Neural progenitor cell (in vitro differentiated cells): ENCODE results near the gene PCGF5. TPM values are rescaled to one million over a fixed set of nuclear protein-coding genes. Genes with fewer than 3 reads are reported as not detected.
A peak's percentile ranks its signal among the peaks of the same experiment; 100 is the strongest.

Experiments
- DNase-seq: peaks from one replicate; pipeline ENCODE4 v3.0.0-alpha.2; 2016; ENCODE audit warnings: low spot score
- H2AFZ ChIP-seq: fragments of 200-600 bp; sonication (generic); replicated peaks from 2 replicates; pipeline ENCODE4 v1.6.1; 2016; ENCODE audit warnings: antibody characterized with exemption
- H3F3A ChIP-seq: fragments of 200-600 bp; sonication (generic); 2 replicates; pipeline ENCODE4 v1.6.1; 2016; ENCODE audit warnings: antibody characterized with exemption, low read depth
- H3K27ac ChIP-seq: fragments of 200-600 bp; sonication (generic); 2 replicates; pipeline ENCODE4 v1.5.1; 2016; ENCODE audit warnings: mild to moderate bottlenecking
- H3K27me3 ChIP-seq: fragments of 200-600 bp; sonication (generic); 2 replicates; pipeline ENCODE4 v1.6.1; 2016; ENCODE audit warnings: mild to moderate bottlenecking, moderate library complexity
- H3K36me3 ChIP-seq: fragments of 200-600 bp; sonication (generic); 2 replicates; pipeline ENCODE4 v1.5.1; 2016
- H3K4me1 ChIP-seq: fragments of 200-600 bp; sonication (generic); 2 replicates; pipeline ENCODE4 v1.6.1; 2016; ENCODE audit warnings: mixed run types
- H3K4me2 ChIP-seq: fragments of 200-600 bp; sonication (generic); 2 replicates; pipeline ENCODE4 v1.6.1; 2016
- H3K4me3 ChIP-seq: fragments of 200-600 bp; sonication (generic); 2 replicates; pipeline ENCODE4 v1.5.1; 2016
- H3K79me2 ChIP-seq: fragments of 200-600 bp; sonication (generic); 2 replicates; pipeline ENCODE4 v1.6.1; 2016; ENCODE audit warnings: low read depth
- H3K9ac ChIP-seq: fragments of 200-600 bp; sonication (generic); 2 replicates; pipeline ENCODE4 v1.6.1; 2016
- H3K9me3 ChIP-seq: fragments of 200-600 bp; sonication (generic); 2 replicates; pipeline ENCODE4 v1.5.1; 2016; ENCODE audit warnings: low read depth
- H4K20me1 ChIP-seq: fragments of 200-600 bp; sonication (generic); 2 replicates; pipeline ENCODE4 v1.6.1; 2016; ENCODE audit warnings: low read depth
- H3K27ac Mint-ChIP-seq: 3 replicates; pipeline ENCODE4 v1.8.0; 2021; ENCODE audit warnings: mixed read lengths
- H3K27me3 Mint-ChIP-seq: 2 replicates; pipeline ENCODE4 v1.8.0; 2022; ENCODE audit warnings: low read depth, mild to moderate bottlenecking, inconsistent platforms, moderate library complexity, mixed read lengths; ENCODE audit not compliant: insufficient read depth
- H3K36me3 Mint-ChIP-seq: 3 replicates; pipeline ENCODE4 v1.8.0; 2021; ENCODE audit warnings: mixed read lengths
- H3K4me1 Mint-ChIP-seq: 3 replicates; pipeline ENCODE4 v1.8.0; 2021; ENCODE audit warnings: mixed read lengths
- H3K4me3 Mint-ChIP-seq: 3 replicates; pipeline ENCODE4 v1.8.0; 2021; ENCODE audit warnings: mild to moderate bottlenecking, moderate library complexity, mixed read lengths
- H3K9me3 Mint-ChIP-seq: 3 replicates; pipeline ENCODE4 v1.8.0; 2020; ENCODE audit warnings: mixed read lengths
- EZH2 ChIP-seq: fragments of 200-600 bp; sonication (generic); IDR thresholded peaks from 2 replicates; pipeline ENCODE4 v1.6.1; 2017; ENCODE audit warnings: antibody characterized with exemption, mild to moderate bottlenecking, moderate library complexity
- EZH2phosphoT487 ChIP-seq: fragments of 200-600 bp; sonication (generic); IDR thresholded peaks from 2 replicates; pipeline ENCODE4 v1.6.1; 2017; ENCODE audit warnings: antibody characterized with exemption
- total RNA-seq: library from RNA; depleted of rRNA; stranded (reverse); fragments of >200 nt; gene quantifications from 2 replicates; pipeline ENCODE4 v1.2.3, GENCODE V29; 2015; ENCODE audit warnings: low replicate concordance
- TF ChIP-seq, protein P1 (sequence below): fragments of 200-600 bp; sonication (generic); IDR thresholded peaks from 2 replicates; pipeline ENCODE4 v1.5.1; 2017; ENCODE audit warnings: antibody characterized with exemption, mild to moderate bottlenecking

Gene PCGF5
- total RNA-seq, 1 donor from 2014 or later = 6.1 TPM

DNA sequence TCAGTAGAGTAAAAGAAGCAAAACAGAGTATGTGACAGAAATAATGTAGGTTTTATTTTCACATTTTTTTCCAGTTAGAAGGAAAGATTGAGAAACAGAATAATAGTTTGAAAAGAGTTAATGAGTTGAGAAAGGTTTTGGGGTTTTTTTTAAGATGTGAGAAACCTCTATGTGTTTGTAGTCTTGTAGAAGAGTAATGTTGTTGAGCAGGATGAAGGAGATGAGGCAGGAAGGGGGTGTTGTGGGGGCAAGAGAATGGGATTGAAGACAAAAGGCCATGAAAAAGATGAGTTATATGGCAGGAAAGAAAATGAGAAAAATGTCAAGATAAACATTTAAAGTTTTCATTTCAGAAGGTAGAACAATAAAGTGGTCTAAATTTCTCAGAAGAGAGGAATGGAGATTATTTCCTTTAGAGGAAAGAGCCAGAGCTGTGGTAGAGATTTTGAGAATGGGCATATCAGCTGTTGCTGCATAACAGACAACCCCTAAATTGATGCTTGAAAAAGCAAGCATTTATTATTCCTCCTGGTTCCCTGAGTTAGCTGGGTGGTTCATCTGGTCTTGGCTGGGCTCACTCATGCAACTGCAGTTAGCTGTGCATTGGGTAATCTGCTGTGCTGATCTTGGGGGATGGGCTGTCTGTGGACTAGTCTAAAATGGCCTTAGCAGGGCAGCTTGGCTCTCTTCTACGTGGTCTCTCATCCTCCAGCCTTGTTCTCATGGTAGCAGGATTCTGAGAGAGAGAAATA, 27.1 kb downstream of the PCGF5 start:
- no peak overlapping the region for H3K27ac Mint-ChIP-seq
- H3K27me3 ChIP-seq = no peaks in the 10 kb centered on the region
- H3K4me1 ChIP-seq = peaks cover 5% of the 10 kb centered on the region
- TF ChIP-seq, protein P1, sequence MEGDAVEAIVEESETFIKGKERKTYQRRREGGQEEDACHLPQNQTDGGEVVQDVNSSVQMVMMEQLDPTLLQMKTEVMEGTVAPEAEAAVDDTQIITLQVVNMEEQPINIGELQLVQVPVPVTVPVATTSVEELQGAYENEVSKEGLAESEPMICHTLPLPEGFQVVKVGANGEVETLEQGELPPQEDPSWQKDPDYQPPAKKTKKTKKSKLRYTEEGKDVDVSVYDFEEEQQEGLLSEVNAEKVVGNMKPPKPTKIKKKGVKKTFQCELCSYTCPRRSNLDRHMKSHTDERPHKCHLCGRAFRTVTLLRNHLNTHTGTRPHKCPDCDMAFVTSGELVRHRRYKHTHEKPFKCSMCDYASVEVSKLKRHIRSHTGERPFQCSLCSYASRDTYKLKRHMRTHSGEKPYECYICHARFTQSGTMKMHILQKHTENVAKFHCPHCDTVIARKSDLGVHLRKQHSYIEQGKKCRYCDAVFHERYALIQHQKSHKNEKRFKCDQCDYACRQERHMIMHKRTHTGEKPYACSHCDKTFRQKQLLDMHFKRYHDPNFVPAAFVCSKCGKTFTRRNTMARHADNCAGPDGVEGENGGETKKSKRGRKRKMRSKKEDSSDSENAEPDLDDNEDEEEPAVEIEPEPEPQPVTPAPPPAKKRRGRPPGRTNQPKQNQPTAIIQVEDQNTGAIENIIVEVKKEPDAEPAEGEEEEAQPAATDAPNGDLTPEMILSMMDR = no peak
- TF ChIP-seq EZH2phosphoT487 = no peak
- no peak for TF ChIP-seq EZH2
- H3K4me3 ChIP-seq = no peak overlapping the region
- H3K4me1 Mint-ChIP-seq = no peaks in the 10 kb centered on the region
- H3K4me2 ChIP-seq = no peak overlapping the region
- no peak overlapping the region for H3K27ac ChIP-seq
- H3K79me2 ChIP-seq = no peaks in the 10 kb centered on the region
- H3K4me3 Mint-ChIP-seq = no peak overlapping the region
- no peak overlapping the region for H3K9ac ChIP-seq
- DNase-seq = peak; percentile 30
- H3K9me3 Mint-ChIP-seq = no peaks in the 10 kb centered on the region
- H3K9me3 ChIP-seq = no peaks in the 10 kb centered on the region
- H2AFZ ChIP-seq = no peak overlapping the region
- no peaks in the 10 kb centered on the region for H3K27me3 Mint-ChIP-seq
- H3K36me3 ChIP-seq = no peaks in the 10 kb centered on the region
- no peaks in the 10 kb centered on the region for H3F3A ChIP-seq
- no peaks in the 10 kb centered on the region for H3K36me3 Mint-ChIP-seq
- no peaks in the 10 kb centered on the region for H4K20me1 ChIP-seq

DNA sequence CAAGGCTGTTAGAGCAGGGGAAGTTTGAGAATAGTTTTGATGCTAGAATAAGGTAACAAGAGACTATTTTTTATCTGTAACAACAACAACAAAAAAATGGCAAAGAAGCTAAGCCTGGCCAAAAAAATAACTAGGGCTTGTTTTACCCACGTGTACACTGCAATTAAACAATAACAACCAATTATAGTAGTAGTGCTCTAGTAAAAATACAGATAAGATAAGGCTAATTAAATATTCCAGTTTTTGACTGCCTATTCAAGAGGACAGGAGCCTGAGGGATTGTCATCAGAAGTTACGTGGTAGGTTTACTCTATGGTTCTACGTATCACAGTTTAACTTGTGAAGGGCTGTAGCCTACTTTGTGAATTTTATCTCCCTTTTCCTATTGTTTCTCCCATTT, 29.2 kb downstream of the PCGF5 start:
- no peaks in the 10 kb centered on the region for H3K9me3 ChIP-seq
- no peak for DNase-seq
- H3K79me2 ChIP-seq = no peaks in the 10 kb centered on the region
- no peak overlapping the region for H3K4me3 ChIP-seq
- TF ChIP-seq, protein P1 = no peak
- TF ChIP-seq EZH2 (no peak), EZH2phosphoT487 (no peak)
- H3K4me1 ChIP-seq = peaks cover 5% of the 10 kb centered on the region
- H3K4me3 Mint-ChIP-seq = no peak overlapping the region
- no peaks in the 10 kb centered on the region for H3K27me3 Mint-ChIP-seq
- H2AFZ ChIP-seq = no peak overlapping the region
- H3K4me1 Mint-ChIP-seq = no peaks in the 10 kb centered on the region
- no peaks in the 10 kb centered on the region for H3K9me3 Mint-ChIP-seq
- no peaks in the 10 kb centered on the region for H3K27me3 ChIP-seq
- no peak overlapping the region for H3K4me2 ChIP-seq
- H3F3A ChIP-seq = no peaks in the 10 kb centered on the region
- no peak overlapping the region for H3K27ac Mint-ChIP-seq
- H3K36me3 Mint-ChIP-seq = peaks cover 4% of the 10 kb centered on the region
- no peak overlapping the region for H3K27ac ChIP-seq
- no peaks in the 10 kb centered on the region for H4K20me1 ChIP-seq
- H3K9ac ChIP-seq = no peak overlapping the region
- no peaks in the 10 kb centered on the region for H3K36me3 ChIP-seq

DNA sequence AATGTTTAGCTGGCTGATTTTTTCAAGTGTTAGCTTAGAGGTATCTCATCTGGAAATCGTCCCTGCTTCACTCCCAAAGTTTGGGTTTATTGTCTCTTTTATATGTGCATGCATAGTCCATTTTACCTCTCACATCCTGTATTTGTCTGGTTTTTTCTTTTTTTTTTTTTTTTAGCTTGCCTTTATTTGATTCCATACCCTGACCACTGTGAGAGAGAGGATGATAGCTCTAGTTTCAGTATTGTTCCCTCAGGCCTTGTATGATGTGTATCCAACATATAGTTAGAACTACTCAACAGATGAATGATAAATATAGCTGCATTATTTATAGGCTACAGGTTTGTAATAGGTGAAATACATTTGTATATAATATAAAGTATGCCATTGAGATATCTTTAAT, 29.9 kb downstream of the PCGF5 start:
- TF ChIP-seq EZH2phosphoT487 (no peak), EZH2 (no peak)
- TF ChIP-seq, protein P1 = no peak
- peaks cover 5% of the 10 kb centered on the region for H3K4me1 ChIP-seq
- H3K27ac ChIP-seq = no peak overlapping the region
- no peaks in the 10 kb centered on the region for H3K4me1 Mint-ChIP-seq
- H3K9me3 ChIP-seq = no peaks in the 10 kb centered on the region
- no peak overlapping the region for H3K4me2 ChIP-seq
- peaks cover 5% of the 10 kb centered on the region for H3K36me3 Mint-ChIP-seq
- no peaks in the 10 kb centered on the region for H3K79me2 ChIP-seq
- no peak overlapping the region for H3K9ac ChIP-seq
- H3K36me3 ChIP-seq = no peaks in the 10 kb centered on the region
- no peak for DNase-seq
- H3K4me3 ChIP-seq = no peak overlapping the region
- no peak overlapping the region for H3K27ac Mint-ChIP-seq
- H3K27me3 Mint-ChIP-seq = no peaks in the 10 kb centered on the region
- peaks cover 2% of the 10 kb centered on the region for H3K9me3 Mint-ChIP-seq
- H3K27me3 ChIP-seq = no peaks in the 10 kb centered on the region
- no peaks in the 10 kb centered on the region for H4K20me1 ChIP-seq
- H3F3A ChIP-seq = no peaks in the 10 kb centered on the region
- no peak overlapping the region for H2AFZ ChIP-seq
- no peak overlapping the region for H3K4me3 Mint-ChIP-seq
